Effector CD8-positive, alpha-beta T cell (primary cell): ENCODE measurements around the gene ENDOV.

ENCODE experiments used
- DNase-seq: peaks from one replicate; lab custom pipeline; 2025; lab: John Stamatoyannopoulos, UW
- total RNA-seq, 4 experiments: gene quantifications; one replicate each; lab custom pipeline; 2026; lab: John Stamatoyannopoulos, UW

Gene ENDOV
- total RNA-seq = 7.2 to 19.2 (median 11.5) reads per million in 4 experiments

DNA sequence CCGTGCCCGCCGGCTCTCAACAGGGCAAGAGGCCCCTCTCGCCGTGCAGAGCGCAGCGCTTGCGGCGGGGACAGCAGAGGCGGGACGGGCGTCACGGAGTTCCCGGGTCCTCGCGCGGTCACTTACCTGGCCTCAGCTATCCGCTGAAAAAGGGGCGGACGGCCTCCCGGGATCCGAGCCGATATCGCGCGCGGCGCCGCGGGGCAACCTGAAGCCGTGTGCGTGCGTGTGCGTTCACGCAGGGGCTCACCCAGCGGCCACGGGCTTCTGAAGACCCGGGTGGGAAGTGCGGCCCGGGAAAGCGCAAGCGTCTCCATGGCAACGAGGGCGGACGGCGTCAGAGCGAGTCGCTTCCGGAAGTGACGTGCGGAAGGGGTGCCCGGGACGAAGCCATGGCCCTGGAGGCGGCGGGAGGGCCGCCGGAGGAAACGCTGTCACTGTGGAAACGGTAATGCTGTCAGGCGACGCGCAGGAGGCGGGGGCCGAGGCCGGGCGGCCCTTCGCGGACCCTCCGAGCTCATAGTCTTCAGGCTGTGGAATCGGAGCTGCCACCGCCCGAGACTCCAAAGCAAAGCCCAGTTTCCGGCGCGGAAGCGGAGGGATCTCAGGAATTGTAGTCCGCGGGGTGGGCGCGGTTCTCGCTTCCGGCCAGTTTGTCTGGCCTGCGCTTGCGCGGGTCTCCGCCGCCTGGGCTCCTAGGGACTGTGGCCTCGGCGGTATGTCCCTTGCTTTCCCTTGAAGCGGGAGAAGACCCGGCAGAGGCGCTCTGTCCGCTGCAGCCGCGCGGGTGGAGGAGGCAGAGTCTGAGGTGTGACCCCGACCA, at the start of gene ENDOV:
TSS of gene ENDOV (plus strand) at position 365 of the 823 bp plus-strand sequence. CDS start at position 393, 28 bp downstream.
- DNase-seq = peak; percentile 91

DNA sequence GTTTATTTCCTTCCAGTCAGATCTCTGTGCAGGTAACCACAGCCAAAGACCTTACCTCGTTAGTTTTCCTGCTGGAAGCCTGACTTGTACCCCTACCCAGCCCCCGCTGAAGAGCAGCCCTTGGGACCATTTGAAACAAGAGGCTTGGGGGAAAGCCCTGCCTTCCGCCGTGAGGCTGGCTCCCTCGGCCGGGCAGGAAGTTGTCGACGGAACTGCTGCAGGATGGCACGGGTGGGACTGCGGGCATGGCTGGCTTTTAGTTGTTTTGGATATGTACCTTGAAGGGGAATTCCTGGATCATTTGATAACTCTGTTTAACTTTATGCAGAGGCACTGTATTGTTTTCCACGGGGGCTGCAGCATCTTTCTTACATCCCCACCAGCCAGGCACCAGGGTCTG, 49.0 kb upstream of the ENDOV start:
- no peak for DNase-seq

DNA sequence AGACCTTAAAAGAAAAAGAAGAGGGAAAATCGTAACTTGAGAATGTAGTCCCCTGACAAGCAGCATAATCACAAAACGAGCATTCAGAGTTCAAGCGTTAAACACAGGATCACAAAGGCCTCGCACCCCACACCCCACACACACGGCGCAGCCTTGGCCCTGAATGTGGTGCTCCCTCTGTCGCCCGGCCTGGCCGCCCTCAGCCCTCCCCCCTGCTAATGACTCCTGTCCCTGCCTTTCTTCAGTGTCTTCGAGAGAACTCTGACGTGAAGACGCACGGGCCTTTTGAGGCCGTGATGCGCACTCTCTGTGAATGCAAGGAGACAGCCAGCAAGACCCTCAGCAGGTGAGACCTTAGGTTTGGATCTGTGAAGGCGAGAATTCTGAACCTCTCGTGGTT, 47.5 kb upstream of the ENDOV start:
- DNase-seq = no peak

DNA sequence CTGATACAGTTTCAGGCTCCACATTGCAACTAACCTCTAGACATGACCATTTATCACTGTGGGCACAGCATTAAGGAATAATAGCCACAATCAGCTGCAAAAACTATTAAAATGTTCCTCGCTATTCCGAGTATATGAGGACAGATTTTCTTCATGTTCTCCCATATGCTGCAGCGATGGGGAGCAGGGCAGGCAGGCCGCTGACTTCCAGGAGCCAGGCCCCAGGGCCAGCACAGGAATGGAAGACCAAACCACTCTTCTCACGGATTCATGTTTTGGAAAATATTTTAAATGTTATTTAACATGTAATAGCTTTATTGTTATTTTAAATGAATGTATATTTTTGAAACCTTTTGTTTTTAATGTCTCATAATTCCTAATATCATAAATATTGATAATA, 43.8 kb upstream of the ENDOV start:
- DNase-seq = no peak

DNA sequence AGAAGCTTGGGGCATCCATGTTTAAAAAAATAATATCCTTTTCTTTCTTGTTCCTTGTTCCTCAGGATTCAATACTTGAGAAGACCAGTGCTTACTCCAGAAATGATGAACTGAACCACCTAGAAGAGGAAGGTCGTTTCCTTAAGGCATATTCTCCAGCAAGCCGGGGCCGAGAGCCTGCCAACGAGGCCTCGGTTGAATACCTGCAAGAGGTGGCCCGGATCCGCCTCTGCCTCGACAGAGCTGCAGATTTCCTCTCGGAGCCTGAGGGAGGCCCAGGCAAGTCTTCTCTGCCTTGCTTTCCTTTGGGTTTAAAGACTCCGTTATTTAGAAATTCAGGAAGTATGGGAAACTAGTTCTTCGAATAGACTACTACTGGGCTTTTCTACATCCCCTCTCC, 42.5 kb upstream of the ENDOV start:
- no peak for DNase-seq

DNA sequence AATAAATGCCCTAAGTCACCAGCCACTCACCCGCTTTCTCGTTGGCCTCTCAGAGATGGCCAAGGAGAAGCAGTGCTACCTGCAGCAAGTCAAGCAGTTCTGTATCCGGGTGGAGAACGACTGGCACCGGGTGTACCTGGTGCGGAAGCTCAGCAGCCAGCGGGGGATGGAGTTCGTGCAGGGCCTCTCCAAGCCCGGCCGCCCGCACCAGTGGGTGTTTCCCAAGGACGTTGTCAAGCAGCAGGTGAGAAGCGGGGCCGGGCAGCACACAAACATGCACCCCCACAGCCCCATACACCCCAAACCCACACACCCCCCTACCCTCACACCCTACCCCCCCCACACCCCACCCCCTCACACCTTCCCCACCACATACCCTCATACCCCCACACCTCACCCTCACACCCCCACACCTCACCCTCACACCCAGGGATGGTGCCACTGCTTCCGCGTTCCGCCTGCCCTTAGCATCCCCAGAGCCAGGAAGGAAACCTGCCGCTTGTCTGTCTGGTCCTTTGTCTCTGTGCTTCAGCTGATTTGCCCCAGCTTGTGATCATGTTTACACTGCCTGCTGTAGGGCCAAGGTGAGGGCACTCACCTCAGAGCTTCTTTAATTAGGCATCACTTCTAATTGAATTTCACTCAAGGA, 41.9 kb upstream of the ENDOV start:
- DNase-seq = no peak

DNA sequence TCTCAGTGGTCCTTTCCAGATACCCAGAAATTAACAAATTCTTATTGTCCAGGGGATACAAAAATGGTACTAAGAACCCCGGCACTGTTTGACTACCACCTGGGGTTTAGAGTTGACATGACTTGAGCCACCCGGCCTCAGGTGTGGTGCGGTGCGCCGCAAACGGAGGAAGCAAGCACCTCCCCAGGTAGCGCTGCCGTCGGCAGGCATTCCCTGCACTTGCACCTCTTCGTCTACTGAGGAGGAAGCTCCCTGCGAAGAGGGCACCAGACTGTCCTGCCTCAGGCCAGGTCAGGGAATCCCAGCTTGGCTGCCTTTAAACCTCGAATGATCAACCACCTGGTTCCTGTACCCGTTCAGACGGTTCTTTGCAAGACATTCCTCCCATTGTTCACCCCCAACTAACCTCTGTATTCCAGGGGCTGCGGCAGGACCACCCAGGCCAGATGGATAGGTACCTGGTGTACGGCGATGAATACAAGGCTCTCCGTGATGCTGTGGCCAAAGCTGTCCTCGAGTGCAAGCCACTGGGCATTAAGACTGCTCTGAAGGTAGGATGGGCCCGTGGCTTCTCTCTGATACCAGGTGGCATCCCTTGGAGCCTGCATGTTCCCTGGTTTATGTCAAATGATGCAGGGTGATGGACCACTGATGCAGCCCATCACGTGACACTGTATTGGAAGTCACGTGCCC, 40.8 kb upstream of the ENDOV start:
- no peak for DNase-seq

DNA sequence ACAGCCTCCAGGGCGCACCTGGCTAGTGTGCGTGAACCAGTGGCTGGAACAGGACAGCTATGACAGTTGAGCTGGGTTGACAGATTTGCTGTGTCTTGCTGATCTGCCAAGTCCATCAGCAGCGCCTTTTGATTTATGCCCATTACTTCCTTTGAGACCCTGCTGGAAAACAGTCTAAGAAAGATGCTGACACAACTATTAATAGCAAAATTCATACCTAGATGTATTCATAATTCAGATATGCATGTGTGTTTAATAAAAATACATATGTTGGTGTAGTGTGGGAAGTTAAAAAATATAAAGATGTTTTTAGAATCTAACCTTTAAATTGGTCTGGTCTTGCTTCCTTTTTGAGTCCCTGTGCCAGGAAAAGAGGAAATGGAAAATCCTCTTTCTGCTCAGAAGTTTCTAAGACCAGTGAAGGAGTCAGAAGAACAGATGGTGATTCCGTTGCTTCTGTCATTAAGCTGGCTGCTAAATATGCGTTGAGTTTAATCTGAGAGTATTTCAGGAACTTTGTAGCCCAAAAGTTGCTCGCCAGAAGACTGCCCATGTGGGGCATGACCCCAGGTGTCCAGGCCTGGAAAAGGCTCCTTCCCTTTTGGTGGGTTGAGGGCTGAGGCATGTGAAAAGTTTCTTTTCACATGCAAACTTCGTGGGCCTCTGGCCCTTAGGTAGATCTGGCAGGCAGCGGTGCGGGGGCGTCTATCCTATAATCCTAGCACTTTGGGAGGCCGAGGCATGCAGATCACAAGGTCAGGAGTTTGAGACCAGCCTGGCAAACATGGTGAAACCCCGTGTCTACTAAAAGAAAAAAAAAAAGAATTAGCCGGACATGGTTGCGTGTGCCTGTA, 40.0 kb upstream of the ENDOV start:
- DNase-seq = no peak

DNA sequence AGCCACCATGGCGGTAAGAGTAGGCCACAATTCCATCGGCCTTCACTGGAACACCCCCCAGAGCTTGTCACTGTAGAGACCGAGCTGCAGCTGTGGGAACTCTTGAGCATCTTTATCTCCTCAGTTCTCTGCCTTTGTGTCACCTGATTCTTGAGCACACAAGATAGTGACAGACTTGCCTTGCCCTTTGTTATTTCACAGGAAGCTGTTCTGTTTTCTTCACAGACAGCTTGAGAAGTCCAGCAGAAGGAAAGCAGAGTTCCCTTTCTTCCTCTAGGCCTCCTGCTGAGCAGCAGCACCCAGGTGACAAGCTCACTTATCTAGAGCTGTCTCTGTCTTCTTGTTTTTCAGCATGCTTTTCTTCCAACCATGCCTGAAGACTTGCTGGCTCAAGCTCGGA, 38.4 kb upstream of the ENDOV start:
- DNase-seq = no peak

DNA sequence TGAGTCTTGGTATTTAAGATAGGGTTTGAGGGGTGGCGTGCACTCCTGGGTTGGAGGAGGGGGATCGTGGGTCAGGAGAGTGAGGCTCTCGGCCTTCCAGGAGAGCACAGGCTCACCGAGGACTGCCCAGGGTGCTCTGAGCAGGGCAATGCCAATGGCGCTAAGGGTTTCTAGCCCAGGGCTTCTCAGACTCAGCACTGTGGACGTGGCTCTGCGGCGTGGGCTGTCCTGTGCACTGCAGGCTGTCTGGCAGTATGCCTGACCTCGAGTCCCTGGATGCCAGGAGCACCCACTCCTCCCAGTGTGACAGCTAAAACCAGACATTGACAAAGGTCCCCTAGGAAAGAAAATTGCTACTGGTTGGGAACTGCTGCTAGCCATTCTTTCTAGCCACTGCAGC, 37.2 kb upstream of the ENDOV start:
- no peak for DNase-seq

DNA sequence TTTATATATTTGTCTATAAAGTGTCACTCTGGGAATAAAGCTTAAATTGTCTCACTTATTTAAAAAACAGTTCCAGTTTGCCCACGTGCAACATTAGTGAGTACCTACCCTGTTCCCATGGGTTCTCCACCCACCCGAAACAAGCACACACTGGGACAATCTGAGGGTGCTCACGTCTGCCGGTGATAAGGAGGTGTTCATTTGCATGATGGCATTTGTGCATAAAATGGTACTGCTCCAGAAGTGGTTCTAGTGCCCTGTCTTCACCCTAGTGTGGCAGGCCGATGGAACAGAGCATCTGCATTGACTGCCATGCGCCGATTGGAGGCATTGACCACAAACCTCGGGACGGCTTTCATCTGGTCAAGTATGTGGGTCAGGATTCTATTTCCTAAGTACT, 35.6 kb upstream of the ENDOV start:
- no peak for DNase-seq

DNA sequence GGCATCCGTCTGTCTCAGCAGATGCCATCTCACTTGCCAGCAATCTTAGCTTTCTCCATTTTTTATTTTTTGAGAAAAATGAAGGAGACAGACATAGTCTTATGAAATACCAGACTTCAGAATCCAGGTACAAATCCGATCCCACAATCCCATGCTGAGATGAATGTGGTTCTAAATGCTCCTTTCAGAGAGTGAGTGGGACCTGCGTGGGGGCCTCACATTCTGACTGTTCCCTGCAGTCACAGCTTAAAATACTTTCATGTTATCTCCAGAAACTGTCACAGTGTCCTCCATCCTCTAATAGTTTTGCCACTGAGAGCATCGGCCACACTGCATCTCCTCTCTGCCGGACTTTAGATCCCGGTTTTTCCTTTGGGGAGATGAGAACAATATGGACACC, 34.9 kb upstream of the ENDOV start:
- no peak for DNase-seq

DNA sequence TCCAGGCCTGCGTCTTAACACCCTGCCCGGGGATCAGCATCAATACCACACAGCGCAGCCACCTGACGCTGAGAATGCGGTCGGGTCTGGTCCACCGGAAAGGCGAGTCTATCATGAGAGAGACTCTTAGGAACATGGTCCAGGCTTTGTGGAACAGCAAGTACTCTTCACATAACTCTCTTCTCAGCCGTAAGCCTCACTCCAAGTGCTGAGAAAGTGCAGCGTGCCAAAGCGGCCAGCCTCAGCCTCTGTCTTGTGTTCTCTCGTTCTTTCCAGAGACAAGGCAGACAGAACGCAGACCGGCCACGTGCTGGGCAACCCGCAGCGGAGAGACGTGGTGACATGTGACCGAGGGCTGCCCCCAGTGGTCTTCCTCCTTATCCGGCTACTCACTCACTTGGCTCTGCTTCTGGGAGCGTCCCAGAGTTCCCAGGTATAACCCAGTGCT, 34.4 kb upstream of the ENDOV start:
- no peak for DNase-seq

DNA sequence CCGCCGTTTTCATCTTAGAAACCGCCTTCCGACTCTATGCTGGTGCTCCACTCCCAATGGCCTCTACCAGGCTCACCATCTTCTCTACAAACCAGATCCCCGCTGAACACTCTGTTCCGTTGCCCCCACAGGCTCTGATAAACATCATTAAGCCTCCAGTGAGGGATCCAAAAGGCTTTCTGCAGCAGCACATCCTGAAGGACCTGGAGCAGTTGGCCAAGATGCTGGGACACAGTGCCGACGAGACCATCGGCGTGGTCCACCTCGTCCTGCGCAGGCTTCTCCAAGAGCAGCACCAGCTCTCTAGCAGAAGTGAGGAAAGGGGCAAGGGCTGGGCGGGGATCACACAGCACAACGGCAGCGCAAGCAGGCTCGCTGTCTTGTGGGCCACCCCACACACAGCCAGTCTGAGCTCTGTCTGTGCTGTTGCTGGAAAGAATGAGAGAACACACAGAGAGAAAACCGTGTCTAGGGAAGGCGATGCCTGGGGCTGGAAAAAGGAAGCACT, 33.5 kb upstream of the ENDOV start:
- no peak for DNase-seq

DNA sequence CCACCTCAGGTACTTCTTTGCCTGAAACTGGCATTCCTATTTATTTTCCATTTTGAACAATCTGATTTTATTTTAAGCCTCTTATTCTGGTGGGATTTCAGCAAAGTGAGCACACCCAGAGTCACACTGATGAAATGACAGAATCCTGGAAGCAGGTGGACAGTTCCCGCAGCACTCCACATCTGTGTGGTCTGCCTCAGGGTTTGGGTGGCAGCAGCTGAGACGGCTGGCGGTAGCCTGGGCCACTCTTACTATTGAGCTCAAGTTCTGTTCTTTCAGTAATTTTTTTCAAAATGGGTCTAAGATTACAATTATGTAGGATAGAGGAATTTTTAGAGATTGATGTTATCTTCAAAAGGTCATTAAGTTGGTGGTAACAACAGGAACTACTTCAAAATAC, 32.5 kb upstream of the ENDOV start:
- DNase-seq = no peak

DNA sequence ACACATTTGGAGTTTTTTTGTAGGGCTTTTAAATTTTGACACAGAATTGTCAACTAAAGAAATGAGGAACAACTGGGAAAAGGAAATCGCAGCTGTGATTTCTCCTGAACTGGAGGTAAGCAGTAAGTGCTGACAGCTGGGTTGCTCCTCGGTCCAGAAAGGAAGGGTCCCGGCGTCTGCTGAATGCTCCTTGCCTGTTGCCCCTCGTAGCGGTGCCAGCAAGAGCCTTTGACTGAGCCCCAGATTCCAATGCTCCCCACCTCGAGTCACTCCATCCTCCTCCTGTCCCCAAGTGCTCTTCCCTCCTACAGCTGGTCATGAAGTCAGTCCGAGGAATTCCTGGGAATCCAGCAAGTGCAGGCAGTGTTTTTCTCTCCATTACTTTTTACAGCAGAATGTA, 32.0 kb upstream of the ENDOV start:
- DNase-seq = no peak

DNA sequence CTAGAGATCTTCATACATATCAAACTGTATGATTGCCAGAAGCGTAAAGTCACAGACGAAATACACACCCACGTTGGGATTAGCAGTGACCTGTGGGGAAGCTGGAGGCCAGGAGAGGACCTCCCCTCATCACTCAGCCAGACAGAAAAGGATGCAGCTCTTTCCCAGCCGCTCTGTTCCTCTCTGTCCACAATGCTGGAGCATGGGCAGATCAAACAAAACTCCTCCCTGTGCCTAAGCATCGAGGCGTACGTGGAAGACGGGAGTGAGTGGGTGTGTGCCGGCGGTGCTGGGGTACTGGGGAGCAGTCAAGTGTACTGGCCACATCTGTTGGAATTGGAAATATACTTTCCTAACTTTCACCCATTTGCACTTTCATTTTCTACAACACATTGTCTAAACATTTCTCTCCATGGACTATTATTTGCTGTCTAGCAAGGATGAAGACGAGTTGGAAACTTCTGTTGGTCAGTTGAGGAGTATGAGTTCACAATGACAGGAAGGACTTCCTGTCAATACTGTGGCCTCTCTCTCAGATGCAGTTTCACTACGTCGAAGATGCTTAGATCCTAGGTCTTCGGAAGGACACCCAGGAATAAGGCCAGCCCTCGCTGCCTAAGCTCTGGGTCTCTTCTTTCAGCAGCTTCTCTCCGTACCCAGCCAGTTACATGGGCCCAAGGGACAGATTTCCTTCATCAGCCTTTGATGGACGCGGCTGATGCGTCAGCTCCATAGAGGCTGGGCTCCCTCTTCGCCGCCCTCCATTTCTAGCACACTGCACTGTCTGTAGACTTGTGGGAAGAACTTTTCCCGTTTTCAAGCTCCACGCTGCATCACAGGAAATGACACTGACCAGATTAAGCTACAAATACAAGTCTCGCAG, 30.6 kb upstream of the ENDOV start:
- no peak for DNase-seq

DNA sequence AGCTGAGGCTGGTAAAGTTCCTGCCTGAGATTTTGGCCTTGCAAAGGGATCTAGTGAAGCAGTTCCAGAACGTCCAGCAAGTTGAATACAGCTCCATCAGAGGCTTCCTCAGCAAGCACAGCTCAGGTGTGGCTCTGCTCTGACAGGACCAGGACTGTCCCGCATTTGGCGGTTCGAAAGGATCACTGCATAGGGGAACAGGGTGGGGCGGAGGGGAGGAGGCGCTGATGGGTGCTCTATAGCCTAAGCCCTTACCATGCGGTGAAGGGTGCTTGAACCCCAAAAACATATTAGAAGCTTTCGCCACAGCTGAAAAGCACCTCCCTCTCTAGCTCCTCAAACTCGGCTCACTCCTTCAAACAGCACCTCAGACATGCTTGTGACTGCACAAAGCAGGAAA, 29.9 kb upstream of the ENDOV start:
- DNase-seq = no peak

DNA sequence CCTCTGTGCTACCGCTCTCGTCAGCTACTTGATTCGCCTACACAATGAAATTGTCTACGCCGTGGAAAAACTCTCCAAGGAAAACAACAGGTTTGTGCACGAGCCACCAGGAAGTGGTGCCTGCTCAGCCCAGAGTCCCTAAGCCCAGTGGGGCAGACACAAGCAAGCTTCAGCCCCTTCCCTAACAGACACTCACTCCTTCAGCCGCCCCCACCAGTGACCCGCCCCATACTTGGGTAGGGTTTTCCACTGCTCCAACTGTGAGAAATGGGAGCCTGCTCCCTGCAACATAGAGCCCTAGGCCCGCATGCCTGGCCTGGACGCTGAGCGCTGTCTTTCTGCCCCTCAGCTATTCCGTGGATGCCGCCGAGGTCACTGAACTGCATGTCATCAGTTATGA, 28.6 kb upstream of the ENDOV start:
- DNase-seq = no peak

DNA sequence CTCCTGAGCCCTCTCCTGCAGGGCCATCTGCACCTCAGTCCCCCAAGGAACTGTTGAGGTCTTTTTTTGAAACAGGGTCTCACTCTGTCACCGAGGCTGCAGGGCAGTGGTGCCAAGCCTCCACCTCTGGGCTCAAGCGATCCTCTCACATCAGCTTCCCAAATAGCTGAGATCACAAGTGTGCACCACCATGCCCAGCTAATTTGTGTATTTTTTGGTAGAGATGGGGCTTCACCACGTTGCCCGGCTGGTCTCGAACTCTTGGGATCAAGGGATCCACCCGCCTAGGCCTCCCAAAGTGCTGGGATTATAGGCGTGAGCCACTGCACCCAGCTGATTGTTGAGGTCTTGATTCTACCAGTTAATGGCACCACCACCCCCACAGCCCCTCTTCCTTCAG, 27.9 kb upstream of the ENDOV start:
- no peak for DNase-seq

DNA sequence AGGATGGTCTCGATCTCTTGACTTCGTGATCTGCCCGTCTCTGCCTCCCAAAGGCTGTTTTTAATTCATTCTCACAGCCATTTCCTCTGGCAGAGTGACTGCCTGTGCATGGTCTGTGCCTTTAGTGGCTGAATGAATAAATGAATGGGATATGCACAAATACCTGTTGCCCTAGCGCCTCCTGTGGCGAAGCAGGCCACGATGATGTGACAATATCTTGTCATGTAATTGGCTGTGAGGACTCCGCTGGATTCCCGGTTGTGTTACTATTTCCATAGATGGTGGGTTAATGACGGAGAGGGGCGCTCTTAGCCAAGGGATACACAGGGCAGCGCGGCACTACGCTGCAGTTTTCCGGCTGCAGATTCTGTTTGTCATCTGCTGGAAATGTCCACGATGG, 26.8 kb upstream of the ENDOV start:
- DNase-seq = no peak
